OCI-LY7 (cell line): ENCODE results near the gene NEK9. TPM values are rescaled to one million over a fixed set of nuclear protein-coding genes. Genes with fewer than 3 reads are reported as not detected.

ENCODE experiments used
- BruUV-seq: library from RNA; stranded (reverse); fragments of 400-500 nt; replicated peaks from 2 replicates; lab custom pipeline; 2021; lab: Mats Ljungman, UMichigan
- CTCF ChIA-PET: fragments of 300-600 bp; sonication (Branson Sonifier 250); formaldehyde crosslinking; loops from one replicate; lab custom pipeline; 2022; ENCODE audit warnings: antibody characterized with exemption; ENCODE audit not compliant: unreplicated experiment; lab: Charles Lee
- POLR2A ChIA-PET: fragments of 300-600 bp; sonication (Branson Sonifier 250); formaldehyde crosslinking; loops from one replicate; lab custom pipeline; 2022; ENCODE audit warnings: antibody characterized with exemption; lab: Charles Lee
- DNase-seq: peaks from one replicate; pipeline ENCODE4 v3.0.0-alpha.2; 2015; ENCODE audit warnings: low spot score
- H2AFZ ChIP-seq: fragments of 200-600 bp; sonication (generic), shearing (Covaris generic); 2 replicates; pipeline ENCODE4 v1.6.1; 2014; ENCODE audit warnings: mild to moderate bottlenecking, antibody characterized with exemption, low read length, moderate library complexity
- H3K27ac ChIP-seq: fragments of 200-600 bp; sonication (generic); 2 replicates; pipeline ENCODE4 v1.5.1; 2014; ENCODE audit warnings: mixed run types, low read depth, mild to moderate bottlenecking, moderate library complexity, low read length, inconsistent platforms; ENCODE audit not compliant: poor library complexity, severe bottlenecking
- H3K36me3 ChIP-seq: fragments of 200-600 bp; sonication (generic); 2 replicates; pipeline ENCODE4 v1.6.1; 2014; ENCODE audit warnings: mild to moderate bottlenecking, antibody characterized with exemption, low read length, moderate library complexity, mixed read lengths; ENCODE audit not compliant: insufficient read depth
- H3K4me1 ChIP-seq: fragments of 200-600 bp; sonication (generic); 2 replicates; pipeline ENCODE4 v1.5.1; 2014; ENCODE audit warnings: mild to moderate bottlenecking, low read length; ENCODE audit not compliant: insufficient read depth, poor library complexity, severe bottlenecking
- H3K4me2 ChIP-seq: fragments of 200-600 bp; sonication (generic); 2 replicates; pipeline ENCODE4 v1.6.1; 2014; ENCODE audit warnings: mild to moderate bottlenecking, low read length
- H3K4me3 ChIP-seq: fragments of 200-600 bp; sonication (generic); 2 replicates; pipeline ENCODE4 v1.5.1; 2014; ENCODE audit warnings: mild to moderate bottlenecking, low read depth, low read length; ENCODE audit not compliant: poor library complexity, severe bottlenecking
- H3K79me2 ChIP-seq: fragments of 200-600 bp; sonication (generic); 2 replicates; pipeline ENCODE4 v1.6.1; 2016; ENCODE audit warnings: low read depth, mild to moderate bottlenecking, low read length, moderate library complexity, mixed read lengths; ENCODE audit not compliant: insufficient read depth
- H3K9me2 ChIP-seq: fragments of 200-600 bp; sonication (generic); 2 replicates; pipeline ENCODE4 v1.6.1; 2016; ENCODE audit warnings: mild to moderate bottlenecking, low read length, mixed read lengths; ENCODE audit not compliant: insufficient read depth
- H3K9me3 ChIP-seq: fragments of 200-600 bp; sonication (generic); 2 replicates; pipeline ENCODE4 v1.6.1; 2014; ENCODE audit warnings: mild to moderate bottlenecking, mixed run types, low read length, mixed read lengths
- H4K20me1 ChIP-seq: fragments of 200-600 bp; sonication (generic); 2 replicates; pipeline ENCODE4 v1.6.1; 2014; ENCODE audit warnings: mild to moderate bottlenecking, antibody characterized with exemption, low read length, moderate library complexity, mixed read lengths; ENCODE audit not compliant: insufficient read depth
- CTCF ChIP-seq: fragments of 200-600 bp; sonication (generic); conservative IDR thresholded peaks from 2 replicates; pipeline ENCODE4 v1.5.1; 2014; ENCODE audit warnings: mild to moderate bottlenecking, antibody characterized with exemption, low read length, moderate library complexity, mixed read lengths
- EZH2phosphoT487 ChIP-seq: fragments of 200-600 bp; sonication (generic); IDR thresholded peaks from 2 replicates; pipeline ENCODE4 v1.6.1; 2018; ENCODE audit warnings: low read depth, borderline replicate concordance, mild to moderate bottlenecking, mixed run types, antibody characterized with exemption, low read length, moderate library complexity, mixed read lengths
- intact Hi-C: fragments of 100-400 bp; cut with micrococcal nuclease; formaldehyde crosslinking; loops from one replicate; pipeline ENCODE4 v1.10.0; 2022; ENCODE audit not compliant: unreplicated experiment
- total RNA-seq, 2 experiments: library from RNA; depleted of rRNA in 1 of 2; stranded (reverse); fragments of >200 nt in 1 of 2; shearing (Covaris generic) in 1 of 2; gene quantifications; 2 replicates each; pipeline ENCODE4 v1.2.3, GENCODE V29; 2014 to 2022

Gene NEK9
- total RNA-seq, 2 experiments from 2014 or later = 58.3 to 86.4 TPM

- CTCF ChIA-PET = no interaction called here
- no peak for DNase-seq
- no TSS peak for BruUV-seq
Measured at GRCh38 chr14:75044322-75044721, 82.5 kb downstream of the NEK9 start.

GRCh38 chr14:75042035-75042434, 84.8 kb downstream of the NEK9 start:
- ChIA-PET POLR2A (interaction anchor here (0.9 kb wide), 1 partner anchor 88 kb away, joined by 3 read pairs; no protein-coding TSS in a partner anchor), CTCF (no interaction called here)
- Histone ChIP-seq H3K27ac (no peak overlapping the region), H3K4me2 (no peak overlapping the region), H3K36me3 (no peaks in the 10 kb centered on the region), H4K20me1 (no peaks in the 10 kb centered on the region), H2AFZ (no peak overlapping the region; the same call in 1 of the 2 replicates), H3K9me3 (no peaks in the 10 kb centered on the region), H3K79me2 (no peaks in the 10 kb centered on the region), H3K9me2 (no peaks in the 10 kb centered on the region), H3K4me1 (no peaks in the 10 kb centered on the region), H3K4me3 (no peak overlapping the region)
- BruUV-seq = no TSS peak
- intact Hi-C loops = no loop called here
- no peak for DNase-seq
- no peak for TF ChIP-seq EZH2phosphoT487
- TF ChIP-seq CTCF = no peak

More at GRCh38 chr14:75044322-75044721, 82.5 kb downstream of the NEK9 start:
- TF ChIP-seq CTCF = no peak
- no peak for TF ChIP-seq EZH2phosphoT487
- H3K27ac ChIP-seq = no peak overlapping the region
- H3K79me2 ChIP-seq = no peaks in the 10 kb centered on the region
- intact Hi-C loops = no loop called here
- no peaks in the 10 kb centered on the region for H3K9me3 ChIP-seq
- no peak overlapping the region for H3K4me2 ChIP-seq
- no peak overlapping the region for H2AFZ ChIP-seq
- H3K4me1 ChIP-seq = no peaks in the 10 kb centered on the region
- H3K4me3 ChIP-seq = no peak overlapping the region
- no peaks in the 10 kb centered on the region for H3K9me2 ChIP-seq
- no peaks in the 10 kb centered on the region for H4K20me1 ChIP-seq
- no peaks in the 10 kb centered on the region for H3K36me3 ChIP-seq
- POLR2A ChIA-PET = interaction anchor here (0.5 to 1.2 kb wide), 4 partner anchors 8 to 308 kb away, joined by 3 to 4 read pairs (median 4); no protein-coding TSS in a partner anchor

- TF ChIP-seq CTCF = no peak
- no peak for TF ChIP-seq EZH2phosphoT487
- intact Hi-C loops = no loop called here
- no peaks in the 10 kb centered on the region for H3K36me3 ChIP-seq
- no TSS peak for BruUV-seq
- ChIA-PET POLR2A (interaction anchor here (0.9 kb wide), 1 partner anchor 88 kb away, joined by 3 read pairs; no protein-coding TSS in a partner anchor), CTCF (no interaction called here)
- DNase-seq = no peak
- H3K79me2 ChIP-seq = no peaks in the 10 kb centered on the region
- no peak overlapping the region for H3K27ac ChIP-seq
- no peaks in the 10 kb centered on the region for H3K9me3 ChIP-seq
- H3K4me1 ChIP-seq = no peaks in the 10 kb centered on the region
- H4K20me1 ChIP-seq = no peaks in the 10 kb centered on the region
- H3K9me2 ChIP-seq = no peaks in the 10 kb centered on the region
- no peak overlapping the region for H3K4me3 ChIP-seq
- no peak overlapping the region for H3K4me2 ChIP-seq
- no peak overlapping the region; the same call in 1 of the 2 replicates for H2AFZ ChIP-seq
Measured at GRCh38 chr14:75041613-75042012, 85.2 kb downstream of the NEK9 start.
